Midbrain (tissue), 1 donor: ENCODE results near the gene FARP1.

Experiments used
- DNase-seq: peaks from one replicate; lab custom pipeline; 2025; lab: John Stamatoyannopoulos, UW

The FARP1 gene

DNA sequence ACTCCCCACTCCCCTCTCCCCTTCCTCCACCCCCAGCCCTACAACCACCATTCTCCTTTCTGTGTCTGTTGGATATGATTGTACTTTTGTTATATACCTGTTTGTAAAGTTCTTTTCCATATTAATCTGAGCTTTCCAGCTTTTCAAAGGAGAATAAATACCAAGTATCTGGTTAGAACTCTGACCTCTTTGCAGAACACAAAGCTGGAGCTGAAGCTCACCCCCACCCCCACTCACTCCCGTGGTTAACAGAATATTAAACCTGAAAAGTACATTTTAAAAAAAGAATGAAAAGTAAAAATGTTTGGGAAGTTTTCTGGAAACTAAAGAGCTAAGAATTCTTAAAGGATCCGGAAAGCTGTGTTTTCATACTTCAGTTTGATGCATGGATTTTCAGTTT lies 189.3 kb downstream of the FARP1 start:
- DNase-seq: no peak

DNA sequence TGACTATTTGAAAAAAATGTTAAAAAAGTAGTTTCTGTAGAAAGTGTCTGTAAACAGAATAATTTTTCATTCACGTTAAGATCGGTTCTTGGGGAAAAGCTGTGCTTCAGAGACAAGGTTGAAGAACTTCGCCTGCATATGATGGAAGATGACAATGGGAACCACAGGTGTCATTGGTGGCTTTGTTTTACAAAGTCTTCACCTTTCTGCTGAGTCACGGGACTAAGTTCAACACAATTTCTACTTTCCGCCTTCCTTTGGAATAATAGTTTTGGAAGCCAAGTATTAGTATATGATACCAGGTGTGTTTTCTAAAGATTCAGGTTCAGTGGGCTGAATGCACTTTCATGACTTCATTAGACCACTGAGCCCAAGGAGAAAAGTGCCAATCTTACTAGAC lies 189.8 kb downstream of the FARP1 start:
- DNase-seq: no peak

- DNase-seq: no peak
Measured at GRCh38 chr13:98333486-98333885, 190.6 kb downstream of the FARP1 start.

GRCh38 chr13:98334620-98335205 lies 191.8 kb downstream of the FARP1 start:
- no peak for DNase-seq

GRCh38 chr13:98335721-98336120 lies 192.8 kb downstream of the FARP1 start:
- no peak for DNase-seq

DNA sequence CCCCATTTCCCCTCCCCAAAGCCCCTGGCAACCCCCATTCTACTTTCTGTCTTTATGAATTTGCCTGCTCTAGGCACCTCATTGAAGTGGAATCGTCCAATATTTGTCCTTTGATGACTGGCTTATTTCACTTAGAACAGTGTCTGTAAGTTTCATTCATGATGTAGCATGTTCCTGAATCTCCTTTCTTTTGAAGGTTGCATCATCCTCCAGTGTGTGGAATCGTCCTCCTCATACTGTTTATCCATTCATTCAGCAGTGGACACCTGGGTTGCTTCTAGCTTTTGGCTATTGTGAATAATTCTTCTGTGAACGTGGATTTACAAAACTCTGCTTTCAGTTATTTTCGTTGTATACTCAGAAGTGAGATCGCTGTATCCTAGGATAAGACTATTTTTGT lies 195.4 kb downstream of the FARP1 start:
- no peak for DNase-seq

DNA sequence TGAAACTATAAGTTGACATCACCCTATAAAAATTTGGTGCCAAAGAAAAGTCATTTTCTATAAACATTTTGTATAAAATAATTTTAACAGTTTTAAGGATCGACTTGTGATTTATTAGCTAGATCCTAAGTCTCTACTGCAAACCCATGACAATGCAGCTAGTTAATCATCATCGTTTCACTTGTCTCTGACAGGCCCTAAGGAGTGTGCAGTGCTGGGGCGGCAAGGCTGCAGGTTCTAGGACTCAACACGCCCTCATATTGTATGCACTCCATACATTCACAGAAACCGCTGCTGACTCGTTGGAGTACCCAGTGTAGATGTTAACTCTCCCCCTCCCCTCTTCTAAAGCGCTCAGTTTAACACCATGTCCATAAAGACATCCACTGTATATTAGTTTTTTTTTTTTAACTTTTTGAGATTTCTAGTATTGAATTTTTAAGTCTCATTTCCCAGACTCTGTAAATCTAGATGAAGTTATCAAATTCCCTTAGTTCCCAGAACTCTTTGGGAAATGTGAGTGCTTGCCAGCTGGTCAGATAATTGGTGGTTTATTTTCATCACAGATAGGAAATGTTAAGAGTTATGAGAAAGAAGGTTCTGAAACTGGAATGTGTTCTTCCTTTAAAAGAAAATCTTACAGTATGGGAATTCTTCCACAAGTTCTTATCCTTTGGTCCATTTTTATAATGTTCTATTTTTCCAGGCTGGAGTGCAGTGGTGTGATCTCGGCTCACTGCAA lies 197.0 kb downstream of the FARP1 start:
- DNase-seq: no peak

GRCh38 chr13:98342953-98343352 lies 200.1 kb downstream of the FARP1 start:
- DNase-seq: no peak

DNA sequence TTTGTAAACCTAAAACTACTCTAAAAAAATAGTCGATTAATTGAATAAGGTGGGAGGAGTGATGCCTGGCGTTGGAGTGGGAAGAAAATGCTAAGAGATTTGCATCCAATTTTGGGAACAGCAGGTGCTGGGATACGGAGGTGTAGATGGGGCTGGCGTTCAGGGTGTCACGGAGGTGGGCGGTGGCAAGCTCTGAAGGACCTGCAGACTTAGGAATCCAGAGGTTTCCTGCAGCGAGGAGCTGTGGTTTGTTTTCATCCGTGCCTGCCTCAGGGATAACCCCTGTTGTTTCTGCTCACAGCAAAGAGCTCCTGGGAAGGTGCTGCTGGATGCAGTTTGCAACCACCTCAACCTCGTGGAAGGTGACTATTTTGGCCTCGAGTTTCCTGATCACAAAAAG lies 200.6 kb downstream of the FARP1 start:
- no peak for DNase-seq

DNA sequence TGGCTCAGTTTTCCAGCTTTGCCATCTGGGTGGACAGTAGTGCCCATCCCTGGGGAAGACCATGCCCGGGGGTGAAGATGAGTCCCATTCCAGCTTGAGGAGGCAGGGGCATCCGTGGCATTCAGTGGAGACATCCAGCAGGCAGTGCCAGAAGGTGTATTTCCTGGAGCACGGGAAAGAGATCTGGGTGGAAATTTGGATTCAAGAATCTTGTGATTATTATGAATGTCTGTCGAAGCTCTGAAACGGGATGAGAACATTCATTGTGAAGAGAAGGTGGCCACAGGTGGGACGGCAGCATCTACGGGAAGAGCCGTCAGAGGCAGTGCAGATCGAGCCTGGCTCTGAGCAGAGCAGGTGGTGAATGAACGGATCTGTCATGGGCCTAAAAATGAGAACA lies 201.5 kb downstream of the FARP1 start:
- no peak for DNase-seq

GRCh38 chr13:98345107-98345935 lies 202.4 kb downstream of the FARP1 start:
- DNase-seq: no peak

DNA sequence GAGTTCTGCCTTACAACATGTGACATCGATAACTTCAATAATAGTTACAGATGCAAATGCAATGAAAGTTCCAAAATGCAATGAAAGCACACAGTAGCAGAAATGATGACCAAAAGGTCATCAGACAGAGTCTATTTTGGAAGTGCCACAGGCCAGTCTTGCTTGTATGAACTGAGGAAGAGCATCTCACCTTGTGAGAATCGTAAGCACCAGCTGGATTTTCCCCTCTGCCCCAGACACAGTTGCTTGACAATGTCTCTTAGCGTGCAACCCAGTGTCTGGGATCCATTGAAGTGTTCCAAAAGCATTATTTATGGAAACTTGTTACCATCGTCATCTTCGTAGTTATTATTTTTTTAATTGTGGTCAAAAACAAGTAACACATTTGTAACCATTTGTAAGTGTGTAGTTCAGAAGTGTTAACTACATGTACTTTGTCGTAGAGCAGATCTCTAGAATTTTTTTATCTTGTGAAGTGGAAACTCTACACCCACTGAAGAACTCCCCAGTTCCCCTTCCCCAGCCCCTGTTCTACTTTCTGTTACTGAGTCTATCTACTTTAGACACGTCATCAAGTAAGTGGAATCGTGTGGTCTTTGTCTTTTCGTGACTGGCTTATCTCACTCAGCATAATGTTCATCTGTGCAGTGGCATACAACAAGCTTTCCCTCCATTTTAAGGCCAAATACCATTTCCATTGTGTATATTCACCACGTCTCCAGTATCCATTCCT lies 204.2 kb downstream of the FARP1 start:
- DNase-seq: no peak

- DNase-seq: no peak
Measured at GRCh38 chr13:98347756-98348155, 204.9 kb downstream of the FARP1 start.

GRCh38 chr13:98348466-98349200 lies 205.7 kb downstream of the FARP1 start:
- DNase-seq: no peak

- no peak for DNase-seq
Measured at GRCh38 chr13:98349731-98350305, 206.9 kb downstream of the FARP1 start.

GRCh38 chr13:98350746-98351330 lies 207.9 kb downstream of the FARP1 start:
- no peak for DNase-seq

DNA sequence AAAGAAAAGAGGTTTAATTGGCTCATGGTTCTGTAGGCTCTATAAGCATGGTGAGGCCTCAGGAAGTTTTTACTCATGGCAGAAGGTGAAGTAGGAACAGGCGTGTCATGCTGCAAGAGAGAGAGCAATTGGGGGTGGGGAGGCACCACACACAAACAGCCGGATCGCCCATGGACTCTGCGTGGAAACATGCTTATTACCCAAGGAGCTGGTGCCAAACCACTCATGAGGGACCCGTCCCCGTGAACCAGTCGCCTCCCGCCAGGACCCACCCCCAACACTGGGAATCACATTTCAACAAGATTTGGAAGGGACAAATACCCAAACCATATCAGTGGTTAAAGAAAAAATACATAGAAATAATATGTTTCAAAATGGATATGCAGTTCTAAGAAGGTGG lies 208.7 kb downstream of the FARP1 start:
- no peak for DNase-seq

GRCh38 chr13:98352226-98352625 lies 209.3 kb downstream of the FARP1 start:
- DNase-seq: no peak

- no peak for DNase-seq
Measured at GRCh38 chr13:98353750-98354149, 210.9 kb downstream of the FARP1 start.

GRCh38 chr13:98358937-98359336 lies 216.0 kb downstream of the FARP1 start:
- no peak for DNase-seq

- no peak for DNase-seq
Measured at GRCh38 chr13:98360545-98360944, 217.7 kb downstream of the FARP1 start.
